Mammary epithelial cell (primary cell): ENCODE measurements around the gene RARRES1.

Experiments used
- CTCF ChIP-seq, 2 donors: IDR thresholded peaks in 1 of 2; conservative IDR thresholded peaks in 1 of 2; 2 replicates each; pipeline ENCODE4 v1.5.1; 2011 to 2012; ENCODE audit warnings: inconsistent platforms in 2 of 2, low read length in 2 of 2, mild to moderate bottlenecking in 2 of 2, control low read depth in 1 of 2, low read depth in 1 of 2; ENCODE audit not compliant: insufficient read depth in 1 of 2; ENCODE audit errors: extremely low read depth in 1 of 2
- EZH2 ChIP-seq: IDR thresholded peaks from 2 replicates; pipeline ENCODE4 v1.6.1; 2012; ENCODE audit warnings: low read length, inconsistent platforms, borderline replicate concordance

- no peak for TF ChIP-seq CTCF (conservative IDR thresholded peaks at IDR 0.05 in 1 of 2, IDR thresholded peaks at IDR 0.05 in 1 of 2; ENCODE audit: extremely low read depth in 1 of 2, insufficient read depth in 1 of 2, low read depth in 1 of 2, low read length in 2 of 2)
- no peak for TF ChIP-seq EZH2
Measured at GRCh38 chr3:158771577-158771976, 39.3 kb upstream of the RARRES1 start.
